Measurements from ENCODE around the gene DUSP1.

GRCh38 chr5:172782169-172783039 is 11.4 kb upstream of the DUSP1 start:
- TF ChIP-seq, protein P1, sequence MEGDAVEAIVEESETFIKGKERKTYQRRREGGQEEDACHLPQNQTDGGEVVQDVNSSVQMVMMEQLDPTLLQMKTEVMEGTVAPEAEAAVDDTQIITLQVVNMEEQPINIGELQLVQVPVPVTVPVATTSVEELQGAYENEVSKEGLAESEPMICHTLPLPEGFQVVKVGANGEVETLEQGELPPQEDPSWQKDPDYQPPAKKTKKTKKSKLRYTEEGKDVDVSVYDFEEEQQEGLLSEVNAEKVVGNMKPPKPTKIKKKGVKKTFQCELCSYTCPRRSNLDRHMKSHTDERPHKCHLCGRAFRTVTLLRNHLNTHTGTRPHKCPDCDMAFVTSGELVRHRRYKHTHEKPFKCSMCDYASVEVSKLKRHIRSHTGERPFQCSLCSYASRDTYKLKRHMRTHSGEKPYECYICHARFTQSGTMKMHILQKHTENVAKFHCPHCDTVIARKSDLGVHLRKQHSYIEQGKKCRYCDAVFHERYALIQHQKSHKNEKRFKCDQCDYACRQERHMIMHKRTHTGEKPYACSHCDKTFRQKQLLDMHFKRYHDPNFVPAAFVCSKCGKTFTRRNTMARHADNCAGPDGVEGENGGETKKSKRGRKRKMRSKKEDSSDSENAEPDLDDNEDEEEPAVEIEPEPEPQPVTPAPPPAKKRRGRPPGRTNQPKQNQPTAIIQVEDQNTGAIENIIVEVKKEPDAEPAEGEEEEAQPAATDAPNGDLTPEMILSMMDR (IDR thresholded peaks at IDR 0.05): no peak
- no peak for TF ChIP-seq POLR2A (IDR thresholded peaks at IDR 0.05)

All from thyroid gland (tissue), 4 donors.